SIG-M5 treated with dmso at 0.1 percent for 504 hours (cell line): ENCODE results near the gene CLK2.
A peak's percentile ranks its signal among the peaks of the same experiment; 100 is the strongest.
"Not testable (repeated sequence)": the region's sequence is repeated elsewhere in the genome, so short reads cannot be mapped to it uniquely, and the experiment has no call there.

Experiments
- DNase-seq: peaks from one replicate; lab custom pipeline; 2025; ENCODE audit not compliant: unreplicated experiment; lab: John Stamatoyannopoulos, UW

The CLK2 gene

GRCh38 chr1:155244368-155245162, 28.7 kb downstream of the CLK2 start:
- DNase-seq, result peak; percentile 100

GRCh38 chr1:155242805-155243358, 30.4 kb downstream of the CLK2 start:
- DNase-seq, result no peak

GRCh38 chr1:155241841-155242264, 31.5 kb downstream of the CLK2 start:
- DNase-seq, result peak; percentile 74

- peak; percentile 93 for DNase-seq
Observed at GRCh38 chr1:155241069-155241679, 32.1 kb downstream of the CLK2 start.

- DNase-seq, result peak; percentile 23
Observed at GRCh38 chr1:155236451-155236850, 36.9 kb downstream of the CLK2 start.

- DNase-seq, result not testable (repeated sequence)
Observed at GRCh38 chr1:155235375-155235774, 37.9 kb downstream of the CLK2 start.

GRCh38 chr1:155233502-155233901, 39.8 kb downstream of the CLK2 start:
- DNase-seq, result not testable (repeated sequence)

GRCh38 chr1:155232001-155232978, 41.0 kb downstream of the CLK2 start:
- not testable (repeated sequence) for DNase-seq

- DNase-seq, result not testable (repeated sequence)
Observed at GRCh38 chr1:155231302-155231701, 42.0 kb downstream of the CLK2 start.

- DNase-seq, result no peak
Observed at GRCh38 chr1:155228096-155228427, 45.2 kb downstream of the CLK2 start.

- DNase-seq, result peak; percentile 100
Observed at GRCh38 chr1:155227261-155228095, 45.8 kb downstream of the CLK2 start.

- DNase-seq, result no peak
Observed at GRCh38 chr1:155226910-155227260, 46.4 kb downstream of the CLK2 start.

GRCh38 chr1:155226188-155226909, 47.0 kb downstream of the CLK2 start:
- peak; percentile 99 for DNase-seq

- DNase-seq, result not testable (repeated sequence)
Observed at GRCh38 chr1:155225404-155225759, 47.9 kb downstream of the CLK2 start.

- peak; percentile 84 for DNase-seq
Observed at GRCh38 chr1:155223047-155223446, 50.3 kb downstream of the CLK2 start.

GRCh38 chr1:155220211-155220965, 52.9 kb downstream of the CLK2 start:
- DNase-seq, result not testable (repeated sequence)

- DNase-seq, result peak; percentile 34
Observed at GRCh38 chr1:155219592-155220031, 53.7 kb downstream of the CLK2 start.

- peak; percentile 56 for DNase-seq
Observed at GRCh38 chr1:155218854-155219591, 54.3 kb downstream of the CLK2 start.
